K562 (cell line): ENCODE measurements around the gene CSF2RB. TPM values are rescaled to one million over a fixed set of nuclear protein-coding genes. Genes with fewer than 3 reads are reported as not detected.

Source experiments
- ATAC-seq: fragments of 200-7000 bp; cut with Tn5 transposase; 3 replicates; pipeline ENCODE4 v1.9.1; 2020; ENCODE audit warnings: moderate library complexity
- BruUV-seq: library from RNA; stranded (reverse); fragments of 400-500 nt; replicated peaks from 2 replicates; lab custom pipeline; 2021; lab: Mats Ljungman, UMichigan
- CTCF ChIA-PET: fragments of 300-600 bp; formaldehyde crosslinking; extraction: SDS; loops from one replicate; lab custom pipeline; 2021; ENCODE audit warnings: low intra/inter-chr PET ratio; lab: Yijun Ruan, JAX
- POLR2A ChIA-PET: fragments of 300-600, 350-650 bp; sonication (Branson Sonifier 250); formaldehyde crosslinking; extraction: SDS; loops from one replicate; lab custom pipeline; 2021; ENCODE audit warnings: antibody characterized with exemption, inconsistent platforms; lab: Yijun Ruan, JAX
- DNase-seq, 4 experiments: peaks; one replicate each; pipeline versions ENCODE4 v3.0.0 to v3.0.0-alpha.2; 2011 to 2018; ENCODE audit warnings: low spot score in 3 of 4, mixed read lengths in 3 of 4; ENCODE audit errors: extremely low read depth in 1 of 4
- FAIRE-seq: peaks from 2 replicates; lab custom pipeline; 2011; peaks lifted over from hg19 to GRCh38; lab: Jason Lieb, UNC
- H2AFZ ChIP-seq: 2 replicates; pipeline ENCODE4 v1.6.0; 2011; ENCODE audit warnings: low read depth, low read length, control low read depth, inconsistent platforms
- H3K27ac ChIP-seq: fragments of 200-600 bp; 3 replicates; pipeline ENCODE4 v1.8.0; 2011; ENCODE audit warnings: low read depth, mild to moderate bottlenecking, control low read depth, inconsistent platforms, low read length, moderate library complexity, mixed read lengths; ENCODE audit errors: extremely low read depth
- H3K27me3 ChIP-seq, 2 experiments: fragments of 300-600 bp in 1 of 2; 2 replicates in 1 of 2; 3 replicates in 1 of 2; pipeline versions ENCODE4 v1.6.0 to v1.8.0; 2011; ENCODE audit warnings: inconsistent platforms in 2 of 2, low read length in 2 of 2, mild to moderate bottlenecking in 1 of 2, mixed read lengths in 1 of 2, moderate library complexity in 1 of 2; ENCODE audit not compliant: control insufficient read depth in 2 of 2, insufficient read depth in 2 of 2
- H3K36me3 ChIP-seq: fragments of 300-600 bp; 3 replicates; pipeline ENCODE4 v1.8.0; 2011; ENCODE audit warnings: mild to moderate bottlenecking, low read length, inconsistent platforms; ENCODE audit not compliant: control insufficient read depth, insufficient read depth
- H3K4me1 ChIP-seq, 2 experiments: fragments of 200-600 bp in 1 of 2; replicated peaks in 1 of 2; 2 replicates in 1 of 2; 3 replicates in 1 of 2; pipeline versions ENCODE4 v1.5.1 to v1.8.0; 2011; ENCODE audit warnings: inconsistent platforms in 2 of 2, low read length in 2 of 2, mild to moderate bottlenecking in 1 of 2, mixed read lengths in 1 of 2, moderate library complexity in 1 of 2; ENCODE audit not compliant: control insufficient read depth in 2 of 2, insufficient read depth in 2 of 2
- H3K4me2 ChIP-seq: 2 replicates; pipeline ENCODE4 v1.6.1; 2011; ENCODE audit warnings: low read length, control low read depth, inconsistent platforms, mixed read lengths; ENCODE audit not compliant: insufficient read depth
- H3K4me3 ChIP-seq: fragments of 200-600 bp; sonication (generic), shearing (Covaris generic); 2 replicates; pipeline ENCODE4 v1.5.1; 2016; ENCODE audit warnings: control low read depth, inconsistent platforms
- H3K79me2 ChIP-seq: fragments of 200-600 bp; 3 replicates; pipeline ENCODE4 v1.8.0; 2011; ENCODE audit warnings: low read length, inconsistent platforms; ENCODE audit not compliant: control insufficient read depth, insufficient read depth
- H3K9ac ChIP-seq, 2 experiments: 2 replicates each; pipeline versions ENCODE4 v1.6.0 to v1.6.1; 2011; ENCODE audit warnings: low read depth in 2 of 2, low read length in 2 of 2, control low read depth in 1 of 2, inconsistent platforms in 1 of 2, mild to moderate bottlenecking in 1 of 2, mixed read lengths in 1 of 2; ENCODE audit not compliant: insufficient read depth in 1 of 2
- H3K9me1 ChIP-seq: one replicate; pipeline ENCODE4 v1.6.0; 2011; ENCODE audit warnings: inconsistent platforms, mild to moderate bottlenecking, low read length, moderate library complexity; ENCODE audit not compliant: control insufficient read depth, insufficient read depth
- H3K9me3 ChIP-seq: replicated peaks from 2 replicates; pipeline ENCODE4 v1.5.1; 2011; ENCODE audit warnings: low read depth, low read length, inconsistent platforms; ENCODE audit not compliant: control insufficient read depth, insufficient read depth
- H4K20me1 ChIP-seq: replicated peaks from 2 replicates; pipeline ENCODE4 v1.6.1; 2011; ENCODE audit warnings: low read length, inconsistent platforms, mixed read lengths; ENCODE audit not compliant: control insufficient read depth, insufficient read depth
- CBX2 ChIP-seq: fragments of 200-600 bp; sonication (generic); IDR thresholded peaks from one replicate; pipeline ENCODE4 v1.6.1; 2012; ENCODE audit warnings: mild to moderate bottlenecking, low read length, inconsistent platforms; ENCODE audit not compliant: insufficient read depth, poor library complexity, severe bottlenecking
- ELF2 ChIP-seq: fragments of 250-450 bp; sonication (Bioruptor Pico); IDR thresholded peaks from 2 replicates; pipeline ENCODE4 v1.5.0; 2021; ENCODE audit warnings: mild to moderate bottlenecking
- EP300 ChIP-seq: IDR thresholded peaks from 2 replicates; pipeline ENCODE4 v1.6.1; 2012; ENCODE audit warnings: low read length, improper control_type of control experiment
- GATAD2A ChIP-seq: fragments of 450-650 bp; IDR thresholded peaks from 2 replicates; pipeline ENCODE4 v1.6.1; 2017
- MYC ChIP-seq, 2 experiments: fragments of 250-450 bp in 1 of 2; sonication (Bioruptor Pico) in 1 of 2; IDR thresholded peaks; 2 replicates each; pipeline versions ENCODE4 v1.5.1 to v1.6.1; 2012 to 2021; ENCODE audit warnings: low read depth in 2 of 2, borderline replicate concordance in 1 of 2, improper control_type of control experiment in 1 of 2, low read length in 1 of 2, mild to moderate bottlenecking in 1 of 2, moderate library complexity in 1 of 2
- NCOR1 ChIP-seq: fragments of 450-650 bp; IDR thresholded peaks from 2 replicates; pipeline ENCODE4 v1.6.1; 2016; ENCODE audit warnings: mild to moderate bottlenecking, moderate library complexity
- RAD51 ChIP-seq: fragments of 450-650 bp; IDR thresholded peaks from 2 replicates; pipeline ENCODE4 v1.7.1; 2016; ENCODE audit warnings: low read depth, mild to moderate bottlenecking, borderline replicate concordance
- SMAD1 ChIP-seq: fragments of 150-350 bp; IDR thresholded peaks from 2 replicates; pipeline ENCODE4 v1.6.1; 2014; ENCODE audit warnings: low read length, low read depth; ENCODE audit not compliant: partially characterized antibody
- SRSF3 ChIP-seq: fragments of 200-400 bp; formaldehyde crosslinking; IDR thresholded peaks from 2 replicates; pipeline ENCODE4 v1.6.1; 2016; ENCODE audit warnings: mild to moderate bottlenecking, low read length, moderate library complexity; ENCODE audit not compliant: insufficient read depth
- SRSF9 ChIP-seq: fragments of 200-400 bp; formaldehyde crosslinking; IDR thresholded peaks from 2 replicates; pipeline ENCODE4 v1.6.1; 2017; ENCODE audit warnings: low read depth, low read length, borderline replicate concordance
- ZNF239 ChIP-seq: fragments of 250-450 bp; sonication (Bioruptor Pico); IDR thresholded peaks from 2 replicates; pipeline ENCODE4 v1.4.0; 2020; ENCODE audit warnings: mild to moderate bottlenecking
- ZNF717 ChIP-seq: fragments of 250-450 bp; sonication (Bioruptor Pico); IDR thresholded peaks from 2 replicates; pipeline ENCODE4 v1.5.0; 2021
- ZNF76 ChIP-seq: fragments of 250-450 bp; sonication (Bioruptor Pico); IDR thresholded peaks from 2 replicates; pipeline ENCODE4 v1.4.0; 2020; ENCODE audit warnings: mild to moderate bottlenecking, moderate library complexity, borderline replicate concordance
- WGBS: fragments of 100-300 bp; shearing (Covaris generic); methylation state at CpG from one replicate; pipeline ENCODE4 v1.1.6; 2016; ENCODE audit warnings: low coverage, mixed read lengths; ENCODE audit not compliant: insufficient coverage; ENCODE audit errors: missing lambda C conversion rate; 5-methylcytosine and 5-hydroxymethylcytosine counted together
- in situ Hi-C: fragments of 300-500 bp; cut with MboI; formaldehyde crosslinking; loops from 4 replicates; pipeline ENCODE4 v1.15.0; 2018; ENCODE audit warnings: inconsistent platforms, mixed read lengths
- intact Hi-C: fragments of 100-400 bp; cut with micrococcal nuclease; formaldehyde crosslinking; loops from 2 replicates; pipeline ENCODE4 v1.14.2; 2022
- polyA plus RNA-seq, 8 experiments: library from polyadenylated mRNA; depleted of rRNA in 4 of 8; stranded (reverse) in 5 of 8; unstranded in 3 of 8; fragments of >200 nt; fragmentation: Nextera tagmentation in 2 of 8; fragmentation: Illumina TruSeq in 1 of 8; extraction: Ambion mirVana in 2 of 8; extraction: Trizol in 1 of 8; gene quantifications; 2 replicates each; pipeline versions ENCODE4 v1.2.1 to v1.2.3, GENCODE V29; 2011 to 2014; ENCODE audit warnings: inconsistent platforms in 1 of 8, missing spikeins in 1 of 8
- total RNA-seq, 7 experiments: library from RNA; depleted of rRNA in 6 of 7; stranded (reverse); fragments of >200 nt in 6 of 7; fragmentation: Illumina TruSeq in 2 of 7; extraction: Trizol in 2 of 7; gene quantifications; 2 replicates each; pipeline versions ENCODE4 v1.2.1 to v1.2.3, GENCODE V29; 2011 to 2021; ENCODE audit warnings: low replicate concordance in 1 of 7
- TF ChIP-seq, protein P1 (sequence below): fragments of 450-650 bp; formaldehyde crosslinking; IDR thresholded peaks from 2 replicates; pipeline ENCODE4 v1.4.0; 2020; ENCODE audit warnings: mild to moderate bottlenecking, moderate library complexity
- TF ChIP-seq, protein P2 (sequence below): fragments of 150-350 bp; conservative IDR thresholded peaks from 2 replicates; pipeline ENCODE4 v1.6.1; 2014; ENCODE audit warnings: low read length

Gene CSF2RB
- total and polyA plus RNA-seq, 9 of the 15 experiments (the other 6 are each of a cell fraction or from before 2014, with no cell fraction given), result 0.04 to 1.0 (median 0.36) TPM

DNA sequence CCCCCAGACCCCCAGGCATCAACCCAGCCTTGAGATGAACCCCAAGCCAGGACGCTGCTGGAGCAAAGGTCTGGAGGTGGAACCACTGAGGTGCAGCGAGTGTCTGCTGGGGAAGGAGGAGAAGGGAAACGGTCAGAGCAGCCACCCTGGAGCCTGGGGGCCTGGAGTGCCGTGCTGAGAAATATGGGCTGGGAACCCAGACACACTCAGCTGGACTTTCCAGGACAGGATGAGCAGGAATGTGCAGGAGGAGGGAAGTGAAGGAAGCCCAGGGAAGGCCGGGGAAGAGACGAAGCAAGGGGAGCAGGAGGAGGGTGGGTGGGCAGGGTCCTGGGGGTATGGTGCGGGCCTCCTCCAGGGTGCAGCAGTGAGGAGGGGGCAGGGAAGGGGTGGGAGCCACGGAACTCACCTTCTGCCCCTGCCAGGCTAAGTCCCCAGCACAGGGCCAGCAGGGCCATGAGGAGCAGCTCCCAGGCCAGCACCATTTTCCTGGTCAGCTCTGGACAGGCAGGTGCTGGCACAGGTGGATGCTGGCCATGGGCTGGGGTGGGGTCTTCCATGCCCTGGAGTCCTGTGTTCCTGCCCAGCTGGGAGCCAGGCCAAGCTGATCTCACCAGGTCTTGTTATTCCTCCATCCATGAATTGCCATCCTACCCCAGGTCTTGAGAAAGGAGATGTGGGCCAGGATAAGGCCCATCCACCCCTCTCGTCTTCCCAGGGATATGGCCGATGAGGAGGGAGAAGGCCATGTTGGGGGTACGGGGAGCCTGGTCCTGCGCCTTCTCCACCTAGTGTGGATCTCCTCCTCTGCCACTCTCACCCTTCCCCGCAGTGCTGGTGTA, 40.0 kb downstream of the CSF2RB start:
- BruUV-seq, result no TSS peak
- peaks cover 0 to 9% of the 10 kb centered on the region in 2 experiments; a peak in 3 of 5 replicates for H3K27me3 ChIP-seq
- no peaks in the 10 kb centered on the region for H4K20me1 ChIP-seq
- H3K27ac ChIP-seq, result no peak overlapping the region
- intact Hi-C loops (no loop called here), in situ Hi-C loops (no loop called here)
- 0% methylated on average over 3 of the region's 13 CpGs for WGBS
- no peaks in the 10 kb centered on the region for H3K9me1 ChIP-seq
- H3K9me3 ChIP-seq, result no peaks in the 10 kb centered on the region
- no peaks in the 10 kb centered on the region for H3K4me1 ChIP-seq
- H3K4me3 ChIP-seq, result no peak overlapping the region
- ATAC-seq (no peak), DNase-seq (no peak), FAIRE-seq (no peak)
- POLR2A ChIA-PET, result interaction anchor here (0.6 kb wide), 1 partner anchor 9 kb away, joined by 3 read pairs; no protein-coding TSS in a partner anchor
- no peaks in the 10 kb centered on the region for H3K79me2 ChIP-seq
- CTCF ChIA-PET, result no interaction called here
- no peak overlapping the region for H3K9ac ChIP-seq
- H2AFZ ChIP-seq, result no peak overlapping the region
- H3K4me2 ChIP-seq, result no peak overlapping the region
- H3K36me3 ChIP-seq, result no peaks in the 10 kb centered on the region
- no peak for TF ChIP-seq ZNF717 (CRISPR knock-in tag)
- TF ChIP-seq EP300, result no peak
- TF ChIP-seq SRSF9, result no peak
- TF ChIP-seq, protein P1, sequence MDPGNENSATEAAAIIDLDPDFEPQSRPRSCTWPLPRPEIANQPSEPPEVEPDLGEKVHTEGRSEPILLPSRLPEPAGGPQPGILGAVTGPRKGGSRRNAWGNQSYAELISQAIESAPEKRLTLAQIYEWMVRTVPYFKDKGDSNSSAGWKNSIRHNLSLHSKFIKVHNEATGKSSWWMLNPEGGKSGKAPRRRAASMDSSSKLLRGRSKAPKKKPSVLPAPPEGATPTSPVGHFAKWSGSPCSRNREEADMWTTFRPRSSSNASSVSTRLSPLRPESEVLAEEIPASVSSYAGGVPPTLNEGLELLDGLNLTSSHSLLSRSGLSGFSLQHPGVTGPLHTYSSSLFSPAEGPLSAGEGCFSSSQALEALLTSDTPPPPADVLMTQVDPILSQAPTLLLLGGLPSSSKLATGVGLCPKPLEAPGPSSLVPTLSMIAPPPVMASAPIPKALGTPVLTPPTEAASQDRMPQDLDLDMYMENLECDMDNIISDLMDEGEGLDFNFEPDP (CRISPR knock-in tag), result no peak
- TF ChIP-seq CBX2, result no peak
- no peak for TF ChIP-seq ZNF239 (CRISPR knock-in tag)
- TF ChIP-seq, protein P2, sequence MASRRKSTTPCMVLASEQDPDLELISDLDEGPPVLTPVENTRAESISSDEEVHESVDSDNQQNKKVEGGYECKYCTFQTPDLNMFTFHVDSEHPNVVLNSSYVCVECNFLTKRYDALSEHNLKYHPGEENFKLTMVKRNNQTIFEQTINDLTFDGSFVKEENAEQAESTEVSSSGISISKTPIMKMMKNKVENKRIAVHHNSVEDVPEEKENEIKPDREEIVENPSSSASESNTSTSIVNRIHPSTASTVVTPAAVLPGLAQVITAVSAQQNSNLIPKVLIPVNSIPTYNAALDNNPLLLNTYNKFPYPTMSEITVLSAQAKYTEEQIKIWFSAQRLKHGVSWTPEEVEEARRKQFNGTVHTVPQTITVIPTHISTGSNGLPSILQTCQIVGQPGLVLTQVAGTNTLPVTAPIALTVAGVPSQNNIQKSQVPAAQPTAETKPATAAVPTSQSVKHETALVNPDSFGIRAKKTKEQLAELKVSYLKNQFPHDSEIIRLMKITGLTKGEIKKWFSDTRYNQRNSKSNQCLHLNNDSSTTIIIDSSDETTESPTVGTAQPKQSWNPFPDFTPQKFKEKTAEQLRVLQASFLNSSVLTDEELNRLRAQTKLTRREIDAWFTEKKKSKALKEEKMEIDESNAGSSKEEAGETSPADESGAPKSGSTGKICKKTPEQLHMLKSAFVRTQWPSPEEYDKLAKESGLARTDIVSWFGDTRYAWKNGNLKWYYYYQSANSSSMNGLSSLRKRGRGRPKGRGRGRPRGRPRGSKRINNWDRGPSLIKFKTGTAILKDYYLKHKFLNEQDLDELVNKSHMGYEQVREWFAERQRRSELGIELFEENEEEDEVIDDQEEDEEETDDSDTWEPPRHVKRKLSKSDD, result no peak
- no peak for TF ChIP-seq NCOR1
- TF ChIP-seq RAD51, result no peak
- TF ChIP-seq ZNF76 (CRISPR knock-in tag), result no peak
- TF ChIP-seq ELF2 (CRISPR knock-in tag), result no peak
- TF ChIP-seq MYC (IDR thresholded peaks at IDR 0.05; ENCODE audit: low read depth, low read length), result no peak
- no peak for TF ChIP-seq MYC (CRISPR knock-in tag; IDR thresholded peaks at IDR 0.05; ENCODE audit: borderline replicate concordance, low read depth)
- no peak for TF ChIP-seq SMAD1
- no peak for TF ChIP-seq GATAD2A
- no peak for TF ChIP-seq SRSF3
